ENCODE measurements around the gene PYHIN1.

DNA sequence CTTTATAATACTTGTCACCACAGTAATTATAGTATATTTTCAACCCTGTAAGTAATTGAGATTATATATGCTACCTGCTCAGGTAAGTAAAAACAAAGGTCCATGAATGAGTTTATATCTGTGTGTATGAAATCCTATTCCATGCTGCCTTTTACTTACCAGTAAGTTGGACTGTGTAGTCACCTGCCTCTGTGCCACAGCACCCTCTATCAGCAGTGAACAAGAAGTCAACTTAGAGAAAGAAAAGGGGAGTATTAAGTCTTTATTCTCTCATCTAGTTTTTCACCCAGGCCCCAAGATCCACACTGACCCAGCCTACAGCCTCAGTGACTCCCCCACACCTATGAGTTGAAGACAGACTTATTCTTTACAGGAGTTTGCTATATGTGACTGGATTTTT lies 41.5 kb downstream of the PYHIN1 start:
- TF ChIP-seq POLR2A (IDR thresholded peaks at IDR 0.05; ENCODE audit: borderline replicate concordance, extremely low read depth, insufficient read depth, insufficient read length) (no peak), EZH2 (IDR thresholded peaks at IDR 0.05) (no peak), SP1 (IDR thresholded peaks at IDR 0.05; ENCODE audit: low read depth) (no peak), EZH2phosphoT487 (IDR thresholded peaks at IDR 0.05; ENCODE audit: borderline replicate concordance) (no peak), EGR1 (IDR thresholded peaks at IDR 0.05; ENCODE audit: low read depth) (no peak), ZFX (IDR thresholded peaks at IDR 0.05) (no peak), FOSL1 (IDR thresholded peaks at IDR 0.05; ENCODE audit: low read depth) (no peak), POLR2AphosphoS5 (IDR thresholded peaks at IDR 0.05; ENCODE audit: low read depth, low read length) (no peak)
- TF ChIP-seq, protein P1, sequence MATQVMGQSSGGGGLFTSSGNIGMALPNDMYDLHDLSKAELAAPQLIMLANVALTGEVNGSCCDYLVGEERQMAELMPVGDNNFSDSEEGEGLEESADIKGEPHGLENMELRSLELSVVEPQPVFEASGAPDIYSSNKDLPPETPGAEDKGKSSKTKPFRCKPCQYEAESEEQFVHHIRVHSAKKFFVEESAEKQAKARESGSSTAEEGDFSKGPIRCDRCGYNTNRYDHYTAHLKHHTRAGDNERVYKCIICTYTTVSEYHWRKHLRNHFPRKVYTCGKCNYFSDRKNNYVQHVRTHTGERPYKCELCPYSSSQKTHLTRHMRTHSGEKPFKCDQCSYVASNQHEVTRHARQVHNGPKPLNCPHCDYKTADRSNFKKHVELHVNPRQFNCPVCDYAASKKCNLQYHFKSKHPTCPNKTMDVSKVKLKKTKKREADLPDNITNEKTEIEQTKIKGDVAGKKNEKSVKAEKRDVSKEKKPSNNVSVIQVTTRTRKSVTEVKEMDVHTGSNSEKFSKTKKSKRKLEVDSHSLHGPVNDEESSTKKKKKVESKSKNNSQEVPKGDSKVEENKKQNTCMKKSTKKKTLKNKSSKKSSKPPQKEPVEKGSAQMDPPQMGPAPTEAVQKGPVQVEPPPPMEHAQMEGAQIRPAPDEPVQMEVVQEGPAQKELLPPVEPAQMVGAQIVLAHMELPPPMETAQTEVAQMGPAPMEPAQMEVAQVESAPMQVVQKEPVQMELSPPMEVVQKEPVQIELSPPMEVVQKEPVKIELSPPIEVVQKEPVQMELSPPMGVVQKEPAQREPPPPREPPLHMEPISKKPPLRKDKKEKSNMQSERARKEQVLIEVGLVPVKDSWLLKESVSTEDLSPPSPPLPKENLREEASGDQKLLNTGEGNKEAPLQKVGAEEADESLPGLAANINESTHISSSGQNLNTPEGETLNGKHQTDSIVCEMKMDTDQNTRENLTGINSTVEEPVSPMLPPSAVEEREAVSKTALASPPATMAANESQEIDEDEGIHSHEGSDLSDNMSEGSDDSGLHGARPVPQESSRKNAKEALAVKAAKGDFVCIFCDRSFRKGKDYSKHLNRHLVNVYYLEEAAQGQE (IDR thresholded peaks at IDR 0.05; ENCODE audit: low read depth), result no peak
- TF ChIP-seq, protein P2, sequence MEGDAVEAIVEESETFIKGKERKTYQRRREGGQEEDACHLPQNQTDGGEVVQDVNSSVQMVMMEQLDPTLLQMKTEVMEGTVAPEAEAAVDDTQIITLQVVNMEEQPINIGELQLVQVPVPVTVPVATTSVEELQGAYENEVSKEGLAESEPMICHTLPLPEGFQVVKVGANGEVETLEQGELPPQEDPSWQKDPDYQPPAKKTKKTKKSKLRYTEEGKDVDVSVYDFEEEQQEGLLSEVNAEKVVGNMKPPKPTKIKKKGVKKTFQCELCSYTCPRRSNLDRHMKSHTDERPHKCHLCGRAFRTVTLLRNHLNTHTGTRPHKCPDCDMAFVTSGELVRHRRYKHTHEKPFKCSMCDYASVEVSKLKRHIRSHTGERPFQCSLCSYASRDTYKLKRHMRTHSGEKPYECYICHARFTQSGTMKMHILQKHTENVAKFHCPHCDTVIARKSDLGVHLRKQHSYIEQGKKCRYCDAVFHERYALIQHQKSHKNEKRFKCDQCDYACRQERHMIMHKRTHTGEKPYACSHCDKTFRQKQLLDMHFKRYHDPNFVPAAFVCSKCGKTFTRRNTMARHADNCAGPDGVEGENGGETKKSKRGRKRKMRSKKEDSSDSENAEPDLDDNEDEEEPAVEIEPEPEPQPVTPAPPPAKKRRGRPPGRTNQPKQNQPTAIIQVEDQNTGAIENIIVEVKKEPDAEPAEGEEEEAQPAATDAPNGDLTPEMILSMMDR (IDR thresholded peaks at IDR 0.05 in 2 of 3, conservative IDR thresholded peaks at IDR 0.05 in 1 of 3; ENCODE audit: borderline replicate concordance in 1 of 3, insufficient read depth in 1 of 3, low read depth in 2 of 3, low read length in 2 of 3), result no peak
- TF ChIP-seq, protein P3, sequence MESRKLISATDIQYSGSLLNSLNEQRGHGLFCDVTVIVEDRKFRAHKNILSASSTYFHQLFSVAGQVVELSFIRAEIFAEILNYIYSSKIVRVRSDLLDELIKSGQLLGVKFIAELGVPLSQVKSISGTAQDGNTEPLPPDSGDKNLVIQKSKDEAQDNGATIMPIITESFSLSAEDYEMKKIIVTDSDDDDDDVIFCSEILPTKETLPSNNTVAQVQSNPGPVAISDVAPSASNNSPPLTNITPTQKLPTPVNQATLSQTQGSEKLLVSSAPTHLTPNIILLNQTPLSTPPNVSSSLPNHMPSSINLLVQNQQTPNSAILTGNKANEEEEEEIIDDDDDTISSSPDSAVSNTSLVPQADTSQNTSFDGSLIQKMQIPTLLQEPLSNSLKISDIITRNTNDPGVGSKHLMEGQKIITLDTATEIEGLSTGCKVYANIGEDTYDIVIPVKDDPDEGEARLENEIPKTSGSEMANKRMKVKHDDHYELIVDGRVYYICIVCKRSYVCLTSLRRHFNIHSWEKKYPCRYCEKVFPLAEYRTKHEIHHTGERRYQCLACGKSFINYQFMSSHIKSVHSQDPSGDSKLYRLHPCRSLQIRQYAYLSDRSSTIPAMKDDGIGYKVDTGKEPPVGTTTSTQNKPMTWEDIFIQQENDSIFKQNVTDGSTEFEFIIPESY (IDR thresholded peaks at IDR 0.05; ENCODE audit: extremely low read depth, insufficient replicate concordance, low read length), result no peak
